SW 1271 (cell line): ENCODE results near the gene HMCN1.
"Not testable (repeated sequence)": the region's sequence is repeated elsewhere in the genome, so short reads cannot be mapped to it uniquely, and the experiment has no call there.

ENCODE experiments used
- DNase-seq, 2 experiments: peaks; one replicate each; lab custom pipeline; 2025; lab: John Stamatoyannopoulos, UW

Gene HMCN1

DNA sequence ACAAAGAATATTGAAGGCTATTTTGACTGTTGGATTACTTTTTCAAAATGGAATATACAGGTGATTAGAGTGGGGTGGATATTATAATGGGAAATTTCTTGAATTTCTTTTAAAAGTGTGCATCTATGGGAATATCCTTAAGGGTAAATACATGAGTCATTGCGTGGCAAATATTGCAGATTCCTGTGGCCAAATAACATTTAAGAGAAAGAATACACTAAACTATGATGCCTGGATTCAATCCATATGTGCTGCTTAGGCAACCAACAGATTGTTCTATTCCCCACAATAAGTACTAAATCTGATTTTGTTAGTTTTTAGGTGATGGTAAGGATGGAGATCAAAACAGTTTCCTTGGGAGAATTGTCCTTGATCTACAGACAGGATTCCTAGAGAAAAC lies 119.5 kb downstream of the HMCN1 start:
- no peak for DNase-seq

DNA sequence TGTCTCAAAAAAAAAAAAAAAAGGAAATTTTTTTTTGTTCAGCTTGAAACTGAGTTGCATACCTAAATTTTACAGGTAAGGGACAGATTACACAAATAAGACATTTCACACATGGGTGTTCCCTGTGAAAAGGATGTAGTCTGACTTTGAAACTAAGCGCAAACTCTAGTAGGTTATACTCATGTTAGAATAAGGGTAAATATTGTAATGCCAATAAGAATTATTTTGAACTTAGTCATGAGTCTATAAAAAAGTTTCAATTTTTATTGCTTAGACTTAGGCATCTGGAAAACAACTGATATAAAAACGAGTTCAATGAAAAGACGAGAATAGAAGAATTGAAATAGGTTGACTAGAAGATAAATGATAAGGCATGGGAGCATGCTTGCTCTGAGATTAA lies 122.3 kb downstream of the HMCN1 start:
- no peak for DNase-seq

DNA sequence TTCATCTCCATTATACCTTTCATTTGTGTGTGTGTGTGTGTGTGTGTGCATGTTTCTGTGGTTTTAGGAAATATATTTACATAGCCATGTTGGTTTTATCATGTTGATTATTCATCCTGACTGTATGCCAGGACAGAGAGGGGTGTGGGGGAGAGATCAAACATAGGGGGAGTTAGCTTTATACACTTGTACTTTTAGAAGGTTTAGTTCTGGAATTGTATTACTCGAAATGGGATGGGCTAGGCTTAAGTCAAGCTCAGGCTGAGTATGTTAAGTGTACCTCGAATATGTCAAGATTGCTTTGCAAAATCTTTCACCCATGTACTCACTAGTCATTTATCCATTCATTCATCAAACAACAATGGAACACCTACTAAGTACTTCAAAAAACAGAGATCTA lies 123.3 kb downstream of the HMCN1 start:
- no peak for DNase-seq

DNA sequence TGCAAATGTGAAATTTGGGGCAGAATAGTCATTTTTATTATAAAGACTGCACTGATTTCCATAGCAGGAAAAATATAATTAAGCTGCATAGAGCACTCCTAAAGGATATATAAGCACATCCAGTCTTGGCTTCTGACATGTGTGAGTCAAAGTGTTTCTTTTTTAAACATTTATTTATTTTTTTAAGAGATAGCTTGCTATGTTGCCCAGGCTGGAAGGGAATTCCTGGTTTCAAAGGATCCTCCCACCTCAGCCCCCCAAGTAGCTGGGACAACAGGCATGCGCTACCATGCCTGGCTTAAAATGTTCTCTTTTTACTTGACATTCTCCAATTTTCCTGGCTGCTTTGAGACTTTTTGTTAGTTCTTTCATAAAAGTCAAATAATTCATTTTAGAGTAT lies 126.1 kb downstream of the HMCN1 start:
- no peak for DNase-seq

- DNase-seq, result no peak
Observed at GRCh38 chr1:185860859-185861258, 126.7 kb downstream of the HMCN1 start.

DNA sequence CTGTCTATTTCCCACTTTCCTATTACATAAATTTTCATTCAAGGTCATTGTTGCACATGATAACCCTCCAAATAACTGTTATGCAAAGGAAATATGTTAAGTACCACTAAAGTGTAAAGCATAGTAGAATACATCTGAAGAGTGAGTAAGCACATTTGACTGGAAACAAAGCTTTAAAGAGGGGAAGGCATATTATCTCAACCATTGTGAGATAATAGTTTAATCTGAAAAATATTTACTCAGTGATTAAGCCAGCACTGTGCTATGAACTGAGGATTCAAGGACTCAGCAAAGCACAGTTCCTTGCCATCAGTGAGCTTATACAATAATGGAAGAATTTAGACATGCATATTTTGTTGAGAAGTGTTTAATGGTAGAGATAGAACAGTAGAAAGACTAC lies 127.4 kb downstream of the HMCN1 start:
- DNase-seq, result no peak

GRCh38 chr1:185862235-185862634 lies 128.0 kb downstream of the HMCN1 start:
- DNase-seq, result no peak

DNA sequence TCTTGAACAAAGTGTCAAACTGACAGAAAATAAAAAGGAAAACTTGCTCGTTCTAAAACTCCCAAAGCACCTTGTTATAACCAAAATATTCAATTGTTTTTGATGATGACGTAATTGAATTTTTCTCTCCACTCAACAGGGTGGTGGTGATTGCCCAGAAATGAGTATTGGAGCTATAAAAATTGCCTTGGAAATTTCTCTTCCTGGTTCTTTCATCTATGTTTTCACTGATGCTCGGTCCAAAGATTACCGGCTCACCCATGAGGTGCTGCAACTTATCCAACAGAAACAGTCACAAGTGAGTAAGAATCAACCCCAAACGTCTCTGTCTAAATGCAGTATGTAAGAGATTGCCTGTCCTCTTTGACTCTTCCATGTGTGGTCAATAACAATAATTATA lies 130.1 kb downstream of the HMCN1 start:
- no peak for DNase-seq

DNA sequence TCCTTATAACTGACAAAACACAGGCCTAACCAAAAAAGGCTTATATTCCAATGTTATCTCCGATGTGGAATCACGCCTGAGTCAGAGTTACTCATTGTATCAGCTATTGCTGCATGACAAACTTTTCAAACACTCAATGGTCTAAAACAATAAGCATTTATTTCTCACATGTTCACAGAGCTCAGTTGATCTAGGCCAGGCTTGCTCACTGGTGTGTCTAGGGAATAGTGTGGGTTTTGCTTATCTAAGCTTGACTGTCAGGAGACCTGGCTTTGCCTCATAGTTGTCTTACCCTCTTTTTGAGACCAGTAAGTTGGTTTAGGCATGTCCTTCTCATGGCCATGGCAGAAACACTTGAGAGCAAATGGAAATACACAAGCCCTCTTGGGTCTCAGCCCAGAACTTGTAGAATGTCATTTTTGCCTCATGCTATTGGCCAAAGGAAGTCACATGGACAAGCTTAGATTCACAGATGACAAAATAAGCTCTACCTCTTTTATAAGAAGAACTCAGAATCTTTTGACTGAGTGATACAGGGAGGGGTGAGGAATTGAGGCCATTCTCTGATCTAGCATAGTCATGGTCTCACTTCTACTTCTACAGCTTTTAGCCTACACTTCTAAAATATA lies 130.8 kb downstream of the HMCN1 start:
- DNase-seq, result no peak

GRCh38 chr1:185869590-185869989 lies 135.4 kb downstream of the HMCN1 start:
- DNase-seq, result no peak

GRCh38 chr1:185871627-185872150 lies 137.5 kb downstream of the HMCN1 start:
- DNase-seq, result no peak

GRCh38 chr1:185874246-185874645 lies 140.1 kb downstream of the HMCN1 start:
- DNase-seq, result no peak

DNA sequence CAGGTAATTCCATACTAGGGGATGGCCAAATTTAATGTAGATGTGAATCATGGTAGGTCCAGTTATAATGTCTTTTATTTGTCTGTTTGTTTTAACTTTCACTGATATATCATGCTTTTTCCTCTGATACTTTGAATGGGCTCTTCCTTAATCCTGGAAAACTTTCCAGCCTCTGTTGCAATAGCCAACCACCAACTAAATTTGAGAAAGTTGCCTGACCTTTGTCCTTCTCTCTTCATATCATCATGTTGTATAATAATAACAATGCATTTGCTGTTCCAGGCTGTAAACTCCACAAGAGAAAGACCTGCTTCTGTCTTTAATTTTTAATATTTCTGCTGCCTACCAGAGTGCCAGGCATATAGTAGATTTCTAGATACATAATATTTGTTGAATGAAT lies 146.1 kb downstream of the HMCN1 start:
- DNase-seq, result no peak

DNA sequence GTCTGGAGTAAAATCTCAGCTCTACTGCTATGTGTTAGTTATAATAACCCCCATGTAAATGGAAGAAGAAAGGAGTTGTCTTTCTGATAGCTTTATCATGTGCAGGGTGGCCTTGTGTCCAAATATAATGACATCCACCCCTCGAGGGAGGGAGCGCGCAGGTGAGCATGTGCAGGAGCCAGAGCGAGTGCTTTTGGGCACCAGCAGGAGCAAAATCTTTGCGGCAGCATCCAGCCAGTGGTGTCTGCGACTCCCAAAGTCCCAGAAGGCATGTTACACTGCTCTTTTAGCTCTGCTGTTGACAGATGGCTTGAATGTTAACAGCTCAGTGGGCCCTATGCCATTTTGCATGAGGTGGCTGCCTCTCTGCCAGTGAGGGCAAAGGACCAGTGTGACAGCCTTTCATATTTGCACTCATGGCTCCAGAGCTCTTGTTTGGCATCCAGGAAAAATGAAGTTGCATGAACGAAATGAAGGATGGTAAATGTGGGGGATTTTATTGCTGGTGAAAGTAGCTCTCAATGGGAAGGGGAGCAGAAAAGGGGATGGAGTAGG lies 146.7 kb downstream of the HMCN1 start:
- DNase-seq, result no peak

DNA sequence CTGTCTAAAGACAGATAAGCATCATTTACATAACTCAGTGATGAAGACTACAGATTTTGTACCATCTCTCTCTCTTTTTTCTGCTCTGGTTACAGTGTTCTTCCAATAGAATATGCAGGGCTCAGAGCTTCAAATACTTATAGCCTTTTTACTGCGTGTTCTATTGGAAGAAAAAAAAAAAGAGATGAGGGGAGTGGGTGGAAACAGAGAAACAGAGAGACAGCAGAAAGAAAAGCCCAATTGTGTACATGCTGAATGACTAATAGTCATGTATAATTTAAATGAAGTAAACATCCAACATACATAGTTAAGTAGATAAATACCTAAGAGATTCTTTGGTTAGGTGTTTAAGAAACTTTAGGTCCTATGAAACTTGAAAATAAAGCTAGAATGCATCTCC lies 151.9 kb downstream of the HMCN1 start:
- DNase-seq, result no peak

DNA sequence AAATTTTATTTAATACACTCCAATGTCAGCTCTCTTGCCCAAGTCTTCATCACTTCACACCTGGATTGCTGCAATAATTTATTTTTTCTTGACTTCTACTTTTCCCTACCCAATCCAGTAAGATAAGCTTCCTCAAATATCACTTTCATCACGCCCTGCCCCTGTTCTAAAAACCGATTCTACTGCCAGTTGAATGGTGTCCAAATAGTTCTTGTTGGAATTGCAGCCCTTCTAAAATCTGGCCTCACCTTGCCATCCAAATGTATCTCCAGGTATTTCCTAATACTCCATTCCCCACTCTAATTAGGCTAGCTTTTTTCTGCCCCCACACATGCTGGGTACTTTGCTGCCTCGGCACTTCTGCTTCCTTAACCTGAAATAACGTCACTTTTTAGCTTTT lies 152.5 kb downstream of the HMCN1 start:
- no peak for DNase-seq

DNA sequence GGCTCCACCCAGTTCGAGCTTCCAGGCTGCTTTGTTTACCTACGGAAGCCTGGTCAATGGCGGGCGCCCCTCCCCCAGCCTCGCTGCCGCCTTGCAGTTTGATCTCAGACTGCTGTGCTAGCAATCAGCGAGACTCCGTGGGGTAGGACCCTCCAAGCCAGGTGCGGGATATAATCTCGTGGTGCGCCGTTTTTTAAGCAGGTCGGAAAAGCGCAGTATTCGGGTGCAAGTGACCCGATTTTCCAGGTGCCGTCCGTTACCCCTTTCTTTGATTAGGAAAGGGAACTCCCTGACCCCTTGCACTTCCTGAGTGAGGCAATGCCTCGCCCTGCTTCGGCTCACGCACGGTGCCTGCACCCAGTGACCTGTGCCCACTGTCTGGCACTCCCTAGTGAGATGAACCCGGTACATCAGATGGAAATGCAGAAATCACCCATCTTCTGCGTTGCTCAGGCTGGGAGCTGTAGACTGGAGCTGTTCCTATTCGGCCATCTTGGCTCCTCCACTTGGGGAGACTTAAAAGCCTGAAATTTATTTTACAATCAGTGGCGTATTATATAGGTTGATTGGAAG lies 158.7 kb downstream of the HMCN1 start:
- DNase-seq, result not testable (repeated sequence)

DNA sequence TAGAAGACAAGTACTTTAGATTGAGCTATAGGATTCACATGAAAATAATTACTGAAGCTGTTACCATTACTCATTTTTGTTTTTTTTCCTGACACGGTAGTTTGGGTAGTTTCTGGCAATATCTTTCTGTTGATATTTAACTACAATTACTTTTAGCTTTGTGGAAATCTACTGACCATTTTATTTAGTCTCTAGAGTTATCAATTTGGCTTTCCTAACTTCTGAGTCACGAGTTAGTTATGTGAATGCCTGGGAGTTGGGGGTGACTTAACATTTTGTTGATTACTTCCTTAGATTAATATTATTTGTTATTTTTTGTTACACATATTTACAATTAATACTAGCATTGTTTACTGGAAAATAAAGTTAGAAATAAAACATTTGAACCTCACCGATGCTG lies 160.6 kb downstream of the HMCN1 start:
- no peak for DNase-seq

GRCh38 chr1:185895208-185895900 lies 161.2 kb downstream of the HMCN1 start:
- DNase-seq, result no peak

DNA sequence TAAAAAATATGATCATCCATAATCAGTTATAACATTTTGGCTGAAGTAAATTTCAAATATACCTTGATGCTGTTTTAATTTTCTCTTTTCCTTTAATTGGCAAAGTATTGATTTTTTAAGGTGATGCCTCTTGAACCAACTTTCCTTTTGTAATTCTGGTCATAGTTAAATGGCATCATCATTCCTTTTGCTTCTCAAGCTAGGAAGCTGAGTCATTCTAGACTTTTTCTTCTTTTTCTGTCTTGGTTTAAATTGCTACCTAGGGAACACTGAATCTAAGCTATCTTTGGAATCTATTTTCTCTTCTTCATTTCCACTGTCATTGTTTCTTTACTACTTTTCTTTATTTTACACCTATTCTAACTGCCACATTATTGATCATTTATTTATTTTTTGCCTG lies 162.7 kb downstream of the HMCN1 start:
- DNase-seq, result no peak

DNA sequence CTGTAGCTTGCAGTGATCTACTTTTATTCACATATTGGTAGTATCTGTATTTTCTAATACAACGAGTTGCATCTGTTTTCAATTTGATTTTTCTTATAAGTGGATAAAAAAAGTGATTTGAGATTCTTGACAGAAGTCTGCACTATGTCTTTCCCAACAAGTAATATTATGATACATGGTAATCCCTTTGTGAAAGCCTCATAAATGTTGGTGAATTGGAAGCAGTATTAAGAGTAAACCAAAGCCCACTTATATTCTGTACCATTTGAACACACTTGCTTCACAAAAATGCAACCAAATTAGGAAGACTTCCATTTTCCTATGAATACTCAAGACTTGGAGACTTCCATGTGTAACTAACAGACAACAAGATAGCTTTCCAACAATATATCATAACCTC lies 172.0 kb downstream of the HMCN1 start:
- no peak for DNase-seq

DNA sequence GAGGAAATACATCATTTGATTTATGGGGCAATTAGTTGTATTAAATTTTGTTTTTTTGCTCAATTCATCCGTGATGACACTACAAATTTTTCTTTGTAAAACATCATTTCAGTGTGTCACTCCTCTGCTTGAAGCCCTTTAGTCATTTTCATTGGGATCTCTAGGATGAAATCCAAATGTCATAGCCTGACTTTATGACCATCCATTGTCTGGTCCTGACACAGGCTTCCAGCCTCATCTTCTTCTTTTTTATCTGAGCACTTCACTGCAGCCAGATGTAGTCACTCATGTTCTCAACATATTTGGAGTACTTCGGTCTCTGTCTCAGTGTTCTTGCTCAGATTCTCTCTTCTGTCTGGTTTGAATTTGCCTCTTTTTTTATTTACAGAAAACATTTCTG lies 173.1 kb downstream of the HMCN1 start:
- DNase-seq, result no peak

DNA sequence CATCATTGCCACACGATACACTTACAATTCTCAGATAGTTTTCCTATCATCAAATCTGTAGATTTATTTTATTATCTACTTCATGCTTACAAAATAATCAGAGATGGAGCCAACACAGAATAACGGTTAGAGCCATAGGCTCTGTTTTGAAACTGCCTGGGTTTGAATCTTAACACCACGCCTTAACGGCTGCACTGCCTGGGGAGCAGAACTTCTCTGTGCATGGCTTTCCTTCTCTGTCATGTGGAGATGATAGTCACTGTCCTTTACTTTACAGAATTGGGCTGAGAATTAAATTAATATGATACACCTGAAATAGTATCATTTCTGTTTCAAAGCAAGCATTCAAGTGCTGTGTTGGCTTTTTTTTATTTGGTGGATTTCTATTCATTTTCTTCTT lies 177.8 kb downstream of the HMCN1 start:
- no peak for DNase-seq
